ENCODE measurements around the gene CCDC183.
"Not testable (repeated sequence)": the region's sequence is repeated elsewhere in the genome, so short reads cannot be mapped to it uniquely, and the experiment has no call there.

CCDC183 gene

GRCh38 chr9:136791516-136792276 lies 4.4 kb upstream of the CCDC183 start:
- DNase-seq (peak; percentile 65 to 71 (median 66)), ATAC-seq (replicated peaks) (peak; percentile 29)
- Mint-ChIP-seq H3K36me3 (ENCODE audit: insufficient read depth) (peaks cover 14% of the 10 kb centered on the region), H3K4me3 (peak overlapping the region; percentile 81 to 83), H3K4me1 (ENCODE audit: low read depth in 2 of 2) (peaks cover 17 to 20% of the 10 kb centered on the region in 2 donors), H3K27ac (peak overlapping the region; percentile 81 to 88), H3K9me3 (no peaks in the 10 kb centered on the region), H3K27me3 (peaks cover 0 to 6% of the 10 kb centered on the region in 2 donors)

DNA sequence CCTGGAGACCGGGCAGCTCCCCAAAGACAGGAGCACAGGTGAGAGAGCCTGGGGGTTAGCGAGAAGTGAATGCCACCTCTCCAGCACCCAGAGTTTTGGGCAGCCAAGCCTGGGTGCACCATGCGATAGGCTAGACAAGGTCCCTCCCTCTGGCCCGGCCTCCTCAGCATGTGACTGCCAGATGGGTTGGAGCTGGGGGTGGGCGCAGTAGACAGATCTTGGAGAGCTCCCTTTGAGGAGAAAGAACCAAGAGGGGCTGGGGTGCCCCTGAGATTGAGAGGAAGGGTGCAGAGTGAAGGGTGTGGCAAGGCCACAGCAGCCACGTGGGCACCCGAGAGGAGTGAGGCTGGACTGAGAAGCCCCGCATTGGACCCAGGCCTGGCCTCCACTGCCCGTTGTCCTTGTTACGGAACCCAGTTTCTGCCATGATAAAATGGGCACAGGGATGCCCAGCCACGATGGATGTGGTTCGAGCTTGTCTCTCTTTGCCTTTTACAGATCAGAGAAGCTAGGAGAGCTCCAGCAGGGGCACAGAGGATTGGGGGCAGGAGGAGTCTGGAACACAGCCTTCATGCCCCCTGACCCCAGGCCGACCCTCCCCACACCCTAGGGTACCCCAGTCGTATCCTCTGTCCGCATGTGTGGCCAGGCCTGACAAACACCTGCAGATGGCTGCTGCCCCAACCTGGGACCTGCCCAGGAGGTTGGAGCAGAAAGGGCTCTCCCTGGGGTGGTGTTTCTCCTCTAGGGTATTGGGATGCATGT lies 3.6 kb upstream of the CCDC183 start:
- ATAC-seq (replicated peaks), result no peak
- Mint-ChIP-seq H3K9me3 (no peaks in the 10 kb centered on the region), H3K4me1 (ENCODE audit: low read depth in 2 of 2) (peaks cover 16 to 19% of the 10 kb centered on the region in 2 donors)

DNA sequence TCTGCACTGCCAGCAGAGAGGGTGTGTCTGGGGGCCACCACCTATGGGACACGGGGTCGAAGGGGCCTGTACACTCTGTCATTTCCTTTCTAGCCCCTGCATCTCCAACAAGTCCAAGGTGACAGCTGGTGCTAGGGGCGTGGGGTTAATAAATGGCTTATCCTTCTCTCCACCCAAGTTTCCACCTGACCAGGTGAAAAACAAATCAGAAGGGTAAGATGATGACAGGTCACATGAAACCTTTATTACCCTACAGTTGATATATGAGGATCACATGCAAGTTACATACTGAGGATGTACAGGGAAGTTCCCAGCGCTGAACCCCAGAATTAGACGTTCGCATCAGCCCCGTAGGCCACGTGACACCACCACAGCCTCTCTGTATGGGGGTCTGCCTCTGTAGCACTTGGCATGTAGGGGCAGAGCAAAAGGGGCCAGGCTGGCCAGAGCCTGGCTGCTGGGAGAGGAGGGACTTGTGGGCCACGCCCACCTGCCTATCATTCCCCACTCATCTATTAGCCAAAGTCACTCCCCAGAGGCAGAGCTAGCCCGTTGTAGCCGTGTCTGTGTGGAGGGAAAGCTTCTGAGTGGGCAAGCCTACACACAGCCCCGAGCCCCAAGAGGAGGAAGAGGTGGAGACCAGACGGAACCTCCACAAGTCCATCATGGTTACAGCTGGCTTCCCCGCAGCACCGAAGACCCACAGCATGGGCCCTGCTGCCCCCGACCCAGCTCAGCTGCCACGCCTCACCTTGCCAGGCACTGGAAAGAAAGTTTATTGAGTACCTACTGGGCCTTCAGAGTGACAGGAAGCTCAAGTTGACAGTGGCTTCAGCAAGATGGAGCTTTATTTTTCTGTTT lies 2.8 kb upstream of the CCDC183 start:
- no peak for ATAC-seq (replicated peaks)
- Mint-ChIP-seq H3K4me3 (peak overlapping the region in 1 of 2 donors; percentile 7), H3K27ac (peak overlapping the region in 1 of 2 donors; percentile 23), H3K9me3 (no peaks in the 10 kb centered on the region), H3K4me1 (ENCODE audit: low read depth in 2 of 2) (peaks cover 11% of the 10 kb centered on the region in 2 donors), H3K27me3 (peaks cover 0 to 6% of the 10 kb centered on the region in 2 donors), H3K36me3 (ENCODE audit: insufficient read depth) (peaks cover 14% of the 10 kb centered on the region)
- DNase-seq, result no peak

More for the DNA sequence above, 3.6 kb upstream of the CCDC183 start:
- Mint-ChIP-seq H3K27me3 (peaks cover 0 to 3% of the 10 kb centered on the region in 2 donors), H3K36me3 (ENCODE audit: insufficient read depth) (peaks cover 14% of the 10 kb centered on the region), H3K27ac (peak overlapping the region in 1 of 2 donors; percentile 88), H3K4me3 (peak overlapping the region in 1 of 2 donors; percentile 83)
- DNase-seq, result no peak

DNA sequence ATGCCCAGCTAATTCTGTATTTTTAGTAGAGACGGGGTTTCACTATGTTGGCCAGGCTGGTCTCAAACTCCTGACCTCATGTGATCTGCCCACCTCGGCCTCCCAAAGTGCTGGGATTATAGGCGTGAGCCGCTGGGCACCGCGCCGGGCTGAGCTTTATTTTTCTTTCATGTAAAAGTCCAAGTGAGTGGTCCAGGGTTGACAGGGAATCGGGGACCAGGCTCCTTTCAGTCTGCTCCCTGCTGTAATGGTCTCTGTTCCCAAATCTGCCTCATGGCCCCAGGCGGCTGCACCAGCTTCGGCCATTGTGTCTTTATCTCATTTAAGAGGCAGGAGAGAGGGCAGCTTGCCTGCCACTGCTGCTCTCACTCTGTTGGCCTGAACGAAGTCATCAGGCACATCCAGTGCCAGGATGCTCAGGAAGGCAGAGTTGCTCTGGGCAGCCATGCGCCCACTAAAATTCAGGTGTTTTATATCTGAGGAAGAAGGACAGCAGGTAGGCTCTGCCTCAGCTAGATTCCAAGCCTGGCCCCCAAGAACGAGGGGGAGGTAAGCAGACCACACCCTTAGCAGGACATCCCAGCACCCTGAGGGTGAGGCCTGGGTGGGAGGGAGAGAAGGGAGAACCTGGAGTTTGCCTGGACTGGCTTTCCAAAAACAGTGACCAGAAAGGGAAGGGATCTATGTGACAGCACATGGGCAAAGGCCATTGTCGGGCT lies 1.7 kb upstream of the CCDC183 start:
- Mint-ChIP-seq H3K4me3 (no peak overlapping the region), H3K27ac (peak overlapping the region in 1 of 2 donors; percentile 49), H3K4me1 (ENCODE audit: low read depth in 2 of 2) (peaks cover 10 to 11% of the 10 kb centered on the region in 2 donors), H3K9me3 (no peaks in the 10 kb centered on the region), H3K36me3 (ENCODE audit: insufficient read depth) (peaks cover 14% of the 10 kb centered on the region), H3K27me3 (peaks cover 0 to 6% of the 10 kb centered on the region in 2 donors)
- DNase-seq (no peak), ATAC-seq (replicated peaks) (no peak)

DNA sequence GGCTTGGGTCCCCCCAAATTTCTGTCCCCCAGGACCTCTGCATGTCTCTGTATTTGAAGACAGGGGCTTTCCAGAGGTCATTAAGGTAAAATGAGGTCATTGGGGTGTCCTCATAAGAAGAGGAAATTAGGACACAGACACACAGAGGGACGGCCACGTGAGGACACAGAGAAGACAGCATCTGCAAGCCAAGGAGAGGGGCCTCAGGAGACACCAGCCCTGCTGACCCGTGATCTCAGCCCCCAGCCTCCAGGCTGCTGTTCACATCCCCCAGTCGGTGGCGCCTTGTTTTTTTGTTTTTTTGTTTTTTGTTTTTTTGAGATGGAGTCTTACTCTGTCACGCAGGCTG lies 1.2 kb upstream of the CCDC183 start:
- Mint-ChIP-seq H3K4me3 (no peak overlapping the region), H3K36me3 (ENCODE audit: insufficient read depth) (peaks cover 10% of the 10 kb centered on the region), H3K27me3 (peaks cover 0 to 6% of the 10 kb centered on the region in 2 donors), H3K9me3 (no peaks in the 10 kb centered on the region), H3K27ac (no peak overlapping the region), H3K4me1 (ENCODE audit: low read depth in 2 of 2) (peaks cover 12 to 14% of the 10 kb centered on the region in 2 donors)
- no peak for DNase-seq
- ATAC-seq (replicated peaks), result no peak

DNA sequence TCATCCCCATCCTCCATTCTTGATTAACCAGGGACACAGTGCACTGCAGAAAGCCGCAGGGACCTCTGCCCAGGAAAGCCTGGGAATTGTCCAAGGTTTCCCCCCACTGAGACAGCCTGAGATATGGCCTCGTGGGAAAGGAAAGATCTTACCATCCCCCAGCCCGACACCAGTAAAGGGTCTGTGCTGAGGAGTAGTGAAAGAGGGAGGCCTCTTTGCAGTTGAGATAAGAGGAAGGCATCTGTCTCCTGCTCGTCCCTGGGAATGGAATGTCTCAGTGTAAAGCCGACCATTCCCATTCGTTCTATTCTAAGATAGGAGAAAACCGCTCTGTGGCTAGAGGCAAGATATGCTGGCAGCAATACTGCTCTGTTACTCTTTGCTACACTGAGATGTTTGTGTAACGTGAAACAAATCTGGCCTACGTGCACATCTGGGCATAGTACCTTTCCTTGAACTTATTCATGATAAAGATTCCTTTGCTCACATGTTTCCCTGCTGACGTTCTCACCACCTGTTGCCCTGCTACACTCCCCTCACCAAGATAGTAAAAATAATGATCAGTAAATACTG lies 723 bp downstream of the CCDC183 start:
- H3K9me3 Mint-ChIP-seq; H3K27me3 Mint-ChIP-seq; H3K36me3 Mint-ChIP-seq (ENCODE audit: insufficient read depth); H3K4me3 Mint-ChIP-seq; ATAC-seq (replicated peaks); DNase-seq: not testable (repeated sequence)
- H3K4me1 Mint-ChIP-seq (ENCODE audit: low read depth in 2 of 2), result peaks cover 21 to 22% of the 10 kb centered on the region in 2 donors
- peak overlapping the region in 1 of 2 donors; percentile 53 for H3K27ac Mint-ChIP-seq

- peaks cover 0 to 6% of the 10 kb centered on the region in 2 donors for H3K27me3 Mint-ChIP-seq
- ATAC-seq (replicated peaks) (no peak), DNase-seq (no peak)
- H3K9me3 Mint-ChIP-seq, result no peaks in the 10 kb centered on the region
- no peak overlapping the region for H3K27ac Mint-ChIP-seq
- H3K36me3 Mint-ChIP-seq (ENCODE audit: insufficient read depth), result no peaks in the 10 kb centered on the region
- H3K4me1 Mint-ChIP-seq (ENCODE audit: low read depth in 2 of 2), result peaks cover 15 to 16% of the 10 kb centered on the region in 2 donors
- no peak overlapping the region for H3K4me3 Mint-ChIP-seq
Measured at GRCh38 chr9:136798708-136799078, 2.6 kb downstream of the CCDC183 start.

GRCh38 chr9:136799079-136799853 lies 3.1 kb downstream of the CCDC183 start:
- H3K4me1 Mint-ChIP-seq (ENCODE audit: low read depth in 2 of 2), result peaks cover 15 to 20% of the 10 kb centered on the region in 2 donors
- peak overlapping the region; percentile 76 to 78 for H3K4me3 Mint-ChIP-seq
- no peak overlapping the region for H3K27ac Mint-ChIP-seq
- DNase-seq (no peak), ATAC-seq (replicated peaks) (no peak)
- H3K36me3 Mint-ChIP-seq (ENCODE audit: insufficient read depth), result no peaks in the 10 kb centered on the region
- no peaks in the 10 kb centered on the region for H3K9me3 Mint-ChIP-seq
- peaks cover 0 to 6% of the 10 kb centered on the region in 2 donors for H3K27me3 Mint-ChIP-seq

- peak overlapping the region; percentile 76 to 78 for H3K4me3 Mint-ChIP-seq
Measured at GRCh38 chr9:136799854-136800657, 3.9 kb downstream of the CCDC183 start.

GRCh38 chr9:136802321-136802720 lies 6.2 kb downstream of the CCDC183 start:
- Mint-ChIP-seq H3K9me3 (no peaks in the 10 kb centered on the region), H3K4me1 (ENCODE audit: low read depth in 2 of 2) (peaks cover 25 to 29% of the 10 kb centered on the region in 2 donors), H3K36me3 (ENCODE audit: insufficient read depth) (peaks cover 6% of the 10 kb centered on the region), H3K4me3 (no peak overlapping the region), H3K27me3 (peaks cover 0 to 4% of the 10 kb centered on the region in 2 donors), H3K27ac (no peak overlapping the region)
- ATAC-seq (replicated peaks) (no peak), DNase-seq (no peak)

More at GRCh38 chr9:136799854-136800657, 3.9 kb downstream of the CCDC183 start:
- peaks cover 15 to 20% of the 10 kb centered on the region in 2 donors for H3K4me1 Mint-ChIP-seq (ENCODE audit: low read depth in 2 of 2)
- peaks cover 0 to 6% of the 10 kb centered on the region in 2 donors for H3K27me3 Mint-ChIP-seq
- ATAC-seq (replicated peaks), result peak; percentile 75
- DNase-seq, result peak; percentile 56 to 63 (median 63)
- H3K27ac Mint-ChIP-seq, result no peak overlapping the region
- no peaks in the 10 kb centered on the region for H3K9me3 Mint-ChIP-seq
- H3K36me3 Mint-ChIP-seq (ENCODE audit: insufficient read depth), result no peaks in the 10 kb centered on the region

GRCh38 chr9:136803009-136803550 lies 6.9 kb downstream of the CCDC183 start:
- not testable (repeated sequence) for DNase-seq; ATAC-seq (replicated peaks); H3K36me3 Mint-ChIP-seq (ENCODE audit: insufficient read depth); H3K4me3 Mint-ChIP-seq; H3K27me3 Mint-ChIP-seq; H3K9me3 Mint-ChIP-seq; H3K27ac Mint-ChIP-seq
- peaks cover 25 to 29% of the 10 kb centered on the region in 2 donors for H3K4me1 Mint-ChIP-seq (ENCODE audit: low read depth in 2 of 2)

All from effector memory CD8-positive, alpha-beta T cell (primary cell).